Suppressor macrophage treated with lipopolysaccharide for 4 hours (primary cell): ENCODE measurements around the gene SETD1A.

Source experiments
- DNase-seq: peaks from one replicate; pipeline ENCODE4 v3.0.0-alpha.2; 2020

The SETD1A gene

GRCh38 chr16:30957456-30958174 is at the start of gene SETD1A:
Gene SETD1A (plus strand): TSS chr16:30957754. CDS start chr16:30958732, 978 bp downstream.
- peak; percentile 98 for DNase-seq

GRCh38 chr16:30910427-30911029 is 47.0 kb upstream of the SETD1A start:
- DNase-seq = no peak

- no peak for DNase-seq
Measured at GRCh38 chr16:30912794-30913412, 44.7 kb upstream of the SETD1A start.

GRCh38 chr16:30914830-30915229 is 42.7 kb upstream of the SETD1A start:
- no peak for DNase-seq

- DNase-seq = no peak
Measured at GRCh38 chr16:30918614-30919013, 38.9 kb upstream of the SETD1A start.

- DNase-seq = no peak
Measured at GRCh38 chr16:30920891-30921290, 36.7 kb upstream of the SETD1A start.

GRCh38 chr16:30921459-30921747 is 36.2 kb upstream of the SETD1A start:
- DNase-seq = no peak

- peak; percentile 85 for DNase-seq
Measured at GRCh38 chr16:30921748-30922419, 35.7 kb upstream of the SETD1A start.

- peak; percentile 99 for DNase-seq
Measured at GRCh38 chr16:30922420-30922959, 35.1 kb upstream of the SETD1A start.

- DNase-seq = peak; percentile 100
Measured at GRCh38 chr16:30922960-30923535, 34.5 kb upstream of the SETD1A start.

GRCh38 chr16:30923554-30924075 is 33.9 kb upstream of the SETD1A start, which contains the start of gene FBXL19:
Gene FBXL19 (plus strand): TSS chr16:30923572. CDS start chr16:30925755, 2,183 bp downstream.
- no peak for DNase-seq

- peak; percentile 38 for DNase-seq
Measured at GRCh38 chr16:30924076-30924912, 33.3 kb upstream of the SETD1A start.

- DNase-seq = no peak
Measured at GRCh38 chr16:30924913-30925631, 32.5 kb upstream of the SETD1A start.

- no peak for DNase-seq
Measured at GRCh38 chr16:30925632-30925987, 31.9 kb upstream of the SETD1A start.

GRCh38 chr16:30925995-30926811 is 31.4 kb upstream of the SETD1A start:
- DNase-seq = no peak

GRCh38 chr16:30926937-30927788 is 30.4 kb upstream of the SETD1A start:
- no peak for DNase-seq

- peak; percentile 26 for DNase-seq
Measured at GRCh38 chr16:30927789-30928378, 29.7 kb upstream of the SETD1A start.

- DNase-seq = no peak
Measured at GRCh38 chr16:30928390-30928789, 29.2 kb upstream of the SETD1A start.

GRCh38 chr16:30929167-30929566 is 28.4 kb upstream of the SETD1A start:
- no peak for DNase-seq
